ENCODE data around the gene MDH1B.
"Not testable (repeated sequence)": the region's sequence is repeated elsewhere in the genome, so short reads cannot be mapped to it uniquely, and the experiment has no call there.

The MDH1B gene

DNA sequence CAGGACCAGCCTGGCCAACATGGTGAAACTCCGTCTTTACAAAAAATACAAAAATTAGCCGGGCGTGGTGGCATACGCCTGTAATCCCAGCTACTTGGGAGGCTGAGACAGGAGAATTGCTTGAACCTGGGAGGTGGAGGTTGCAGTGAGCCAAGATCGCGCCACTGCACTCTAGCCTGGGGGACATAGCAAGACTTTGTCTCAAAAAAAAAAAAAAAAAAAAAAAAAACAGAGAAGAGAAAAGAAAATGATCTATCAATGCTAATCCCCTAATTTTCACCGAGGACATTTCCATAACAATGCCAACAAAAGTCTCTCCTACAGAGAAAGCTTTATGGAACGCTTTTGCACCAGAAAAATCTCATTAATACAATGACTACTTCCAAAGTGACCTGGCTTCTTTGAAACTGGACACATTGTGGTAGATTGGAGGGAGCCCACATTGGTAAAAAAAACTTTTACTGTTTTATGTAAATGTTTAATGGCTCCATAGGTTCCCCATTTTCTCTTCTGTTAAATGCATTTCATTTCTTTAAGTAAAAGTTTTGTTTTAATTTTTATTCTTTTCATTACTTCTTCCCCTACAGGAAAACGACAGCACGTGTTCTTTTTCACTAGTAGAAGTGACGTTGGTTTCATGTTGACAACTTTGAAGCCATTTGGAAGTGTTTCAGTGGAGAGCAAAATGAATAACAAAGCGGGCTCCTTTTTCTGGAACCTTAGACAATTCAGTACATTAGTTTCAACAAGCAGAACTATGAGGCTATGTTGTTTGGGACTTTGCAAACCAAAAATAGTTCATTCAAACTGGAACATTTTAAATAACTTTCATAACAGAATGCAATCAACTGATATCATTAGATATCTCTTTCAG is 1.2 kb upstream of the MDH1B start:
- DNase-seq (ENCODE audit: low read depth) = no peak

DNA sequence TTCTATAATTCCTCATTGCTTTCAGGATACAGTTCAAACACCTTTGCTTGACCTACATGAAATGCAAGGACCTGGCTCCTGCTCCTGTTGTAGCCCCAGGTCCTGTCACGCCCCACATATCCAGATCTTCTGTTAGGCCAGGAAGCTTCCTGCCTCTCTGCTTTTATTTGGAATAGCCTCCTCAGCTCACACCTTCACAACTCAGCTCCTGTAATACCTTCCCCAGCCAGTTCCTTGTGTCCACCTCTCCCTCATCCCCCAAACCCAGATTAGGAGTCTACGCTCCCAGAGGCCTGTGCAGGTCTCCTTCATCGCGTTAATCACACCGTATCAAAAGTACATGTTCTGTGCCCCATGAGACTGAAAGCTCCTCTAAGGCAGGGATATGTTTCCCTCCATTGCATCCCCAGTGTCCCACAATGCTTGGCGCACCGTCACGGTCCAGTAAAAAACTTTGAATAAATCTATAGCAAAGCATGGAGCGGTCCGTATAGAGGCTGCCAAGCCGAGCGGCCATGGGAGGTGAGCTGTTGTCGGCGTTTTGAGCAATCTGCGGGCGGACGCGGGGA is 371 bp downstream of the MDH1B start:
- no peak for DNase-seq (ENCODE audit: low read depth)

GRCh38 chr2:206756816-206757215 is 8.3 kb downstream of the MDH1B start:
- no peak for DNase-seq (ENCODE audit: low read depth)

GRCh38 chr2:206740800-206741199 is 24.3 kb downstream of the MDH1B start:
- no peak for DNase-seq (ENCODE audit: low read depth)

GRCh38 chr2:206739271-206739670 is 25.9 kb downstream of the MDH1B start:
- no peak for DNase-seq (ENCODE audit: low read depth)

DNA sequence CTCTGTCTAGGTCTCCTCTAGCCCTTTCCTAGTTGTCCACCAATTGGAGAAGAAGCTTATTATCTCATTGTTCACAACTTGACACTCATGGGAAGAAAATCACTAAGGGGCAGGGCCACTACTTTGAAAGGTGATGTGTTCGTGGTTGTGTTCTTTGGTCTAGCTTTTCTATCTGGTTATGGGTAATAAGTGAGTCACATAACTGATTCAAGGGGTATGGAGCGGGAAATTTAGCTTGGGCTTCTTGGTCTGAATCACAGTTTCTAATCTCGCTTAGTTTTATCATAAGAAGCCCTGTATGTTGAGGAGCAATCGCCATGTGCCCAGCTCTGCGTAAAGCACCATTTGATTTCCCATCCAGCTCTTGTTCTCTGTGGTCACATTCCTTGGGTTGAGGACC is 28.2 kb downstream of the MDH1B start:
- no peak for DNase-seq (ENCODE audit: low read depth)

DNA sequence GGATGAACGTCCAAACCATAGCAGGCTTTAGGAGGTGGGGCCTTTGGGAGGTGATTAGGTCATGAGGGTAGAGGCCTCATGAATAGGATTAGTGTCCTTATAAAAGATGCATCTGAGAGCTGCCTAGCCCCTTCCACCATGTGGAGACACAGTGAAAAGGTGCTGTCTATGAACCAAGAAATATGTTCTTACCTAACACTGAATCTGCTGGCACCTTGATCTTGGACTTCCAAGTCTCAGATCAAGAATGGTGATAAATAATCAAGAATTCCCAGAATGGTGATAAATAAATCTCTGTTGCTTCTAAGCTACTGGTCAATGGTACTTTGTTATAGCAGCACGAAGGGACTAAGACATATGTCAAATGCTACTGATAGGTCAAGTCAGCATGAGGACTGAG is 31.8 kb downstream of the MDH1B start:
- DNase-seq (ENCODE audit: low read depth) = no peak

DNA sequence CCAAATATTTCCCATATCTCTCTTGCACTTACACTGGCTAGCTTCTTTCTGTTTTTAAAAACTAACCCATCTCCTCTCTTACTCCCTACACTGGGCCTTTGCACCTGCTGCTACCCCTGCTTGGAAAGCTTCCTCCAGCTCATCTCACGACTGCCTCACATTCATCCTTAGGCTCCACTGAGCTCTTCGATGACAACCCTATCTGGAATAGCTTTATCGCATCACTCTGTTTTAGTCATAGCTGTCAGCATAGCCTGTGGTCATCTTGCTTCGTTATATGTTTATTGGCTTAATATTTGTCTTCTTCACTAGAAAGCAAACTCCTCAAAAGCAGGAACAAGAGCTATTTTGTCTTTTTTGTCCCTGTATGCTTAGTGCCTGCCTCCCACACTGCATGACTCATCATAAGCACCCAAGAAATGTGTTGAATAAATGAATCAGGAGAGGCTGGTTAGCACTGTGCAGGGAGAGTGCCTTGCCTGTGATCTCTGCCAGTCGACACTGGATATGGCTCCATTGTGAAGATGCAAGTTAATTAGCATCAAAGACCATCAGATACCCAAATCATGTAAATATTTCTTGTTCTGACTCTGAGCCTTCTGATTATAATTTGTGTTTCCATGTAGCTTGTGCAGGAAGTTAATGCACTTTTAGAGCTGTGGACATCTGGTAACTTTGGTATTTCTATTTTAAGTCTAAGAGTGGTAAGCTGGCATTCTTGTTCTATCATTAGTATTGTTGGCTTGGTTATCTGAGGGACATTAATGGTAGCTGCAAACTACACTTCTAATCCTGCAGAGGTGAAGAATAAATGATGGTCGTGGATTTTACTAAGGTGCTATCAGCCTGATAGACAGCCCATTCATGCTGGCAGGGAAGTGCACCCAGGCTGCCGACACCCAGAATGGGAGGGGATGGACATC is 36.6 kb downstream of the MDH1B start:
- no peak for DNase-seq (ENCODE audit: low read depth)

- DNase-seq (ENCODE audit: low read depth) = no peak
Observed at GRCh38 chr2:206727287-206727686, 37.8 kb downstream of the MDH1B start.

DNA sequence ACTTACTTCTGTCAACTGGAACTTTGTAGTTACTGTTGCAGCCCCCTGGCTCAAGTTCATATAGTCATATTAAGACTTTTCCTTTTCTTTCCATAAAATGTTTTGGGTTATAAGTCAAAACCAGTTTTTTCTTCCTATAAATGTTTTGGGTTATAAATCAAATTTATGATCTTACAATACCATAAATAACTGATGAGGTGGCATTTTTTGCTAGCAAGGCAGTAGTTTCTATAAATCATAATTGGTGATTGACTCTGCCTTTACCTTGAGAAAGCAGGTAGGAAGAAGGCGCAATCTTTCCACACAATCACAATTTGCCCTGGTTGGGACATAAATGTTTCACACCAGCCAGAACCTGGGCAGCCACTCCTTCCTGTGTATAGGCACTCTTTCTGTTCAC is 41.8 kb downstream of the MDH1B start:
- DNase-seq (ENCODE audit: low read depth) = no peak

- no peak for DNase-seq (ENCODE audit: low read depth)
Observed at GRCh38 chr2:206721256-206721920, 43.7 kb downstream of the MDH1B start.

- DNase-seq (ENCODE audit: low read depth) = no peak
Observed at GRCh38 chr2:206718296-206718695, 46.8 kb downstream of the MDH1B start, which contains the start of gene DYTN. Gene DYTN, minus strand, starts transcription at chr2:206718396. Its CDS starts 117 bp downstream, at chr2:206718279.

GRCh38 chr2:206716623-206717022 is 48.5 kb downstream of the MDH1B start:
- no peak for DNase-seq (ENCODE audit: low read depth)

GRCh38 chr2:206715183-206715582 is 49.9 kb downstream of the MDH1B start:
- DNase-seq (ENCODE audit: low read depth) = not testable (repeated sequence)

- DNase-seq (ENCODE audit: low read depth) = no peak
Observed at GRCh38 chr2:206713746-206714145, 51.4 kb downstream of the MDH1B start.

DNA sequence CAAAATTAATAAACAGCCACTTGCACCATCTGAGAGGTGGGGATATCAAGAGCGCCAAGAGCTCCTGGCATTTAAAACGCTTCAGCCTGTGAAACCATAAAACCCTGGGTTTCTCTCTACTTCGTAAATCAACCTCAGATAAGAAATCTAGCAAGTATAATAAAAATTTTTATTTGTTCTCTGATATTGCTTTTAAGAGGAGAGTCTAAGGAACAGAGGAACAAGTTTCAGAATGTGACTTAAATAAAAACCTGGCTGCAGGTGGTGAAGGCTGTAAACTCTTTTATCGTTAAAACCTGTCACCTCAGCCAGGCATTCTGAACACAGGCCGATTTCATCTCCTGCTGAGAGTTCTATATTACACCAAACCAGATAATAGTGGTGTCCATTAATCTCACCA is 56.8 kb downstream of the MDH1B start:
- DNase-seq (ENCODE audit: low read depth) = no peak

GRCh38 chr2:206707164-206707701 is 57.9 kb downstream of the MDH1B start:
- DNase-seq (ENCODE audit: low read depth) = no peak

GRCh38 chr2:206701952-206702605 is 63.0 kb downstream of the MDH1B start:
- no peak for DNase-seq (ENCODE audit: low read depth)

GRCh38 chr2:206700156-206700555 is 65.0 kb downstream of the MDH1B start:
- no peak for DNase-seq (ENCODE audit: low read depth)

DNA sequence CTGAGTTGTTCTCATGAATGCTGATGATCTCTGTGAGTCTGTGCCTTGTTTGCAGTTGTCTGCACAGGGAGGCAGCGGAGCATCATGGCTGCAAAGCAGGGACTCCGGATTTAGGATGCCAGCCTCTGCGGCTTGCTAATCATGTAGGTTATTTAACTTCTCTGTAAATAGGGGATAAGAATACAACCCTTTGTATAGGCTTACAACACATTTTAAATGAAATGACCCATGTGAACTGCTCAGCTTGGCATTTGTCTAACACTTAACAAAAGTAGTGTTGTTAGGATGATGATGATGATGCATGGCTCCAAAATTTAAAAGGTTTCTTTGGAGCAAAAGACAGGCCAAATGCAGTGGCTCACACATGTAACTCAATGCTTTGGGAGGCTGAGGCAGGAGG is 66.3 kb downstream of the MDH1B start:
- DNase-seq (ENCODE audit: low read depth) = no peak

DNA sequence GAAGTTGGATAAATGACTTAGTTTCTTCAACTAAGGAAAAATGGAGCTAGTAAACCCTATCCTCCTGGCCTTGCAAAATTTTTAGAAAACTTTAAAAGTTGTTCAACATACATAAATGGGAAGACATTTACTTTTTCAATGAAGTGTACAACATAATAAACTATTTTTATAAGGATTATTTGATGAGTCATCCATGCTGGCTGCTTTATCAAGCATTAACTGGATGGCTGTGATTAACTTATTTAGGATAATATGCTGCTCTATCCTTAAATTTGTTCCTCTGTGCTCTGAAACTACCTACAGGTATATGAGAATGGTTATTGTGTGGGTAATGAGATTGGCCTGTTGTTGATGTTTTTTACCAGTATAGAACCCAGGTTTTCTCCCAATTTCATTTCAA is 68.2 kb downstream of the MDH1B start:
- no peak for DNase-seq (ENCODE audit: low read depth)

All from GM04504 (cell line).